BJ (cell line): ENCODE results near the gene AMOTL1. TPM values are rescaled to one million over a fixed set of nuclear protein-coding genes. Genes with fewer than 3 reads are reported as not detected.
"Not testable (repeated sequence)": the region's sequence is repeated elsewhere in the genome, so short reads cannot be mapped to it uniquely, and the experiment has no call there.

Experiments
- CTCF ChIA-PET: fragments of 350-600 bp; formaldehyde crosslinking; extraction: SDS; loops from one replicate; lab custom pipeline; 2021; ENCODE audit warnings: antibody characterized with exemption, inconsistent platforms; lab: Yijun Ruan, JAX
- POLR2A ChIA-PET: fragments of 300-600 bp; sonication (Branson Sonifier 250); formaldehyde crosslinking; extraction: SDS; loops from one replicate; lab custom pipeline; 2021; ENCODE audit warnings: antibody characterized with exemption; lab: Charles Lee
- DNase-seq: peaks from one replicate; pipeline ENCODE4 v3.0.0-alpha.2; 2011; ENCODE audit warnings: low read depth
- H3K27me3 ChIP-seq: 2 replicates; pipeline ENCODE4 v1.6.0; 2011; ENCODE audit warnings: low read length; ENCODE audit not compliant: control insufficient read depth, insufficient read depth
- H3K36me3 ChIP-seq: 2 replicates; pipeline ENCODE4 v1.5.1; 2011; ENCODE audit warnings: low read length; ENCODE audit not compliant: control insufficient read depth, insufficient read depth
- H3K4me3 ChIP-seq: 2 replicates; pipeline ENCODE4 v1.5.1; 2011; ENCODE audit warnings: low read depth, mild to moderate bottlenecking, control low read depth, low read length
- CTCF ChIP-seq: IDR thresholded peaks from 2 replicates; pipeline ENCODE4 v1.5.1; 2011; ENCODE audit warnings: low read depth, mild to moderate bottlenecking, control low read depth, inconsistent platforms, low read length, moderate library complexity; ENCODE audit not compliant: insufficient read depth
- polyA plus RNA-seq: library from polyadenylated mRNA; depleted of rRNA; stranded (reverse); fragments of >200 nt; gene quantifications from 2 replicates; pipeline ENCODE4 v1.2.3, GENCODE V29; 2011

AMOTL1 gene
- polyA plus RNA-seq, 1 experiment: 25.5 TPM

GRCh38 chr11:94803491-94803890 is 35.3 kb downstream of the AMOTL1 start:
- POLR2A ChIA-PET: no interaction called here
- Histone ChIP-seq H3K4me3 (no peak overlapping the region), H3K27me3 (no peaks in the 10 kb centered on the region), H3K36me3 (peaks cover 6% of the 10 kb centered on the region)
- no peak for DNase-seq
- CTCF ChIA-PET: no interaction called here
- no peak for TF ChIP-seq CTCF

GRCh38 chr11:94804874-94805273 is 36.7 kb downstream of the AMOTL1 start:
- ChIA-PET POLR2A (no interaction called here), CTCF (interaction anchor here (1.3 to 1.8 kb wide), 2 partner anchors 10 to 63 kb away, joined by 3 to 7 read pairs; no protein-coding TSS in a partner anchor)
- H3K36me3 ChIP-seq: peaks cover 3% of the 10 kb centered on the region
- DNase-seq: no peak
- H3K27me3 ChIP-seq: no peaks in the 10 kb centered on the region
- TF ChIP-seq CTCF: no peak
- H3K4me3 ChIP-seq: no peak overlapping the region

GRCh38 chr11:94806014-94806413 is 37.9 kb downstream of the AMOTL1 start:
- POLR2A ChIA-PET: no interaction called here
- H3K36me3 ChIP-seq: peaks cover 2% of the 10 kb centered on the region
- CTCF ChIA-PET: interaction anchor here (0.8 to 1.8 kb wide), 2 partner anchors 11 to 65 kb away, joined by 3 to 7 read pairs; no protein-coding TSS in a partner anchor
- no peak overlapping the region for H3K4me3 ChIP-seq
- no peak for TF ChIP-seq CTCF
- no peaks in the 10 kb centered on the region for H3K27me3 ChIP-seq
- DNase-seq: no peak

- Histone ChIP-seq H3K36me3 (peaks cover 2% of the 10 kb centered on the region), H3K27me3 (no peaks in the 10 kb centered on the region), H3K4me3 (no peak overlapping the region)
- peak; percentile 55 for DNase-seq
- POLR2A ChIA-PET: interaction anchor here (0.6 kb wide), 1 partner anchor 24 kb away, joined by 4 read pairs; no protein-coding TSS in a partner anchor
- no peak for TF ChIP-seq CTCF
- CTCF ChIA-PET: interaction anchor here (1.8 kb wide), 1 partner anchor 11 kb away, joined by 7 read pairs; no protein-coding TSS in a partner anchor
Measured at GRCh38 chr11:94806419-94806818, 38.3 kb downstream of the AMOTL1 start.

- no peak for DNase-seq
- Histone ChIP-seq H3K4me3 (no peak overlapping the region), H3K36me3 (0 out of 2 replicates have a peak, but pooled peaks cover 1% of the 10 kb centered on the region), H3K27me3 (no peaks in the 10 kb centered on the region)
- ChIA-PET POLR2A (no interaction called here), CTCF (interaction anchor here (1.1 kb wide), 1 partner anchor 33 kb away, joined by 3 read pairs; no protein-coding TSS in a partner anchor)
- TF ChIP-seq CTCF: no peak
Measured at GRCh38 chr11:94809251-94809650, 41.1 kb downstream of the AMOTL1 start.

- H3K36me3 ChIP-seq, POLR2A ChIA-PET, H3K27me3 ChIP-seq, H3K4me3 ChIP-seq, DNase-seq: not testable (repeated sequence)
- CTCF ChIA-PET: interaction anchor here (1.5 kb wide), 1 partner anchor 85 kb away, joined by 5 read pairs; no protein-coding TSS in a partner anchor
Measured at GRCh38 chr11:94812724-94813720, 44.9 kb downstream of the AMOTL1 start.
